H1 (cell line): Measurements from ENCODE around the gene HTR3B. TPM values are rescaled to one million over a fixed set of nuclear protein-coding genes. Genes with fewer than 3 reads are reported as not detected.
A peak's percentile ranks its signal among the peaks of the same experiment; 100 is the strongest.

ENCODE experiments used
- CTCF ChIA-PET: fragments of 300-600 bp; sonication (Branson Sonifier 250); formaldehyde crosslinking; loops from one replicate; lab custom pipeline; 2021; ENCODE audit not compliant: partially characterized antibody; lab: Charles Lee
- POLR2A ChIA-PET: fragments of 300-600 bp; sonication (Branson Sonifier 250); formaldehyde crosslinking; loops from one replicate; lab custom pipeline; 2021; ENCODE audit warnings: inconsistent platforms; ENCODE audit not compliant: partially characterized antibody; lab: Charles Lee
- DNase-seq, 2 experiments: peaks; one replicate each; pipeline versions ENCODE4 v3.0.0 to v3.0.0-alpha.2; 2010 to 2022; ENCODE audit warnings: low spot score in 2 of 2, low read depth in 1 of 2, mixed read lengths in 1 of 2
- FAIRE-seq: peaks from 2 replicates; lab custom pipeline; 2011; peaks lifted over from hg19 to GRCh38; lab: Jason Lieb, UNC
- H2AFZ ChIP-seq: 2 replicates; pipeline ENCODE4 v1.8.1; 2012; ENCODE audit warnings: low read length, inconsistent platforms
- H2AK5ac ChIP-seq: 2 replicates; pipeline ENCODE4 v1.6.1; 2013; ENCODE audit warnings: low read depth, low read length
- H2BK120ac ChIP-seq: replicated peaks from 2 replicates; pipeline ENCODE3; 2013; ENCODE audit warnings: low read depth, low read length, inconsistent platforms
- H2BK12ac ChIP-seq: 2 replicates; pipeline ENCODE4 v1.6.1; 2013; ENCODE audit warnings: low read depth, low read length
- H2BK15ac ChIP-seq: 2 replicates; pipeline ENCODE4 v1.6.1; 2013; ENCODE audit warnings: low read length
- H2BK20ac ChIP-seq: 2 replicates; pipeline ENCODE4 v1.6.1; 2013; ENCODE audit warnings: low read length
- H2BK5ac ChIP-seq: 2 replicates; pipeline ENCODE4 v1.6.1; 2013; ENCODE audit warnings: low read depth, low read length
- H3K14ac ChIP-seq: 2 replicates; pipeline ENCODE4 v1.6.1; 2013; ENCODE audit warnings: inconsistent platforms; ENCODE audit not compliant: insufficient read length
- H3K18ac ChIP-seq: 2 replicates; pipeline ENCODE4 v1.6.1; 2013; ENCODE audit warnings: low read length; ENCODE audit errors: extremely low read depth
- H3K23ac ChIP-seq: 2 replicates; pipeline ENCODE4 v1.6.1; 2013; ENCODE audit warnings: inconsistent platforms; ENCODE audit not compliant: insufficient read length
- H3K23me2 ChIP-seq: 2 replicates; pipeline ENCODE4 v1.6.1; 2013; ENCODE audit warnings: low read depth, low read length
- H3K27ac ChIP-seq: 2 replicates; pipeline ENCODE4 v1.6.1; 2011; ENCODE audit warnings: low read depth, low read length, inconsistent platforms
- H3K27me3 ChIP-seq, 4 experiments: replicated peaks in 1 of 4; 1 replicate in 1 of 4; 2 replicates in 3 of 4; pipeline versions ENCODE4 v1.6.1 to v1.8.1; 2011 to 2013; ENCODE audit warnings: low read length in 3 of 4, mild to moderate bottlenecking in 3 of 4, inconsistent platforms in 2 of 4, mixed read lengths in 2 of 4, moderate library complexity in 1 of 4; ENCODE audit not compliant: control insufficient read depth in 3 of 4, insufficient read depth in 3 of 4; ENCODE audit errors: extremely low read depth in 1 of 4
- H3K36me3 ChIP-seq, 4 experiments: 2 replicates each; pipeline versions ENCODE4 v1.6.1 to v1.8.1; 2011 to 2013; ENCODE audit warnings: mild to moderate bottlenecking in 4 of 4, low read length in 3 of 4, moderate library complexity in 2 of 4, control low read depth in 1 of 4, inconsistent platforms in 1 of 4; ENCODE audit not compliant: insufficient read depth in 4 of 4, control insufficient read depth in 2 of 4
- H3K4ac ChIP-seq: replicated peaks from 2 replicates; pipeline ENCODE3; 2013; ENCODE audit warnings: low read length, low read depth, mixed read lengths, inconsistent platforms; ENCODE audit not compliant: insufficient read length
- H3K4me1 ChIP-seq, 4 experiments: replicated peaks in 1 of 4; 1 replicate in 1 of 4; 2 replicates in 3 of 4; pipeline versions ENCODE4 v1.6.1 to v1.8.1; 2011 to 2013; ENCODE audit warnings: low read length in 3 of 4, inconsistent platforms in 2 of 4, mixed read lengths in 1 of 4; ENCODE audit not compliant: insufficient read depth in 4 of 4, control insufficient read depth in 3 of 4
- H3K4me2 ChIP-seq, 2 experiments: 2 replicates each; pipeline versions ENCODE4 v1.6.1 to v1.8.1; 2011 to 2013; ENCODE audit warnings: low read depth in 2 of 2, low read length in 2 of 2, control low read depth in 1 of 2, inconsistent platforms in 1 of 2, mild to moderate bottlenecking in 1 of 2; ENCODE audit not compliant: insufficient read depth in 1 of 2
- H3K4me3 ChIP-seq, 4 experiments: fragments of 200-600, 300-600 bp in 1 of 4; sonication (generic), shearing (Covaris generic), sonication (Bioruptor Twin) in 1 of 4; 2 replicates each; pipeline versions ENCODE4 v1.5.1 to v1.8.1; 2011 to 2016; ENCODE audit warnings: low read length in 4 of 4, low read depth in 3 of 4, control low read depth in 2 of 4, inconsistent platforms in 2 of 4, mild to moderate bottlenecking in 2 of 4, mixed read lengths in 1 of 4, moderate library complexity in 1 of 4; ENCODE audit not compliant: insufficient read depth in 2 of 4; ENCODE audit errors: extremely low read depth in 1 of 4
- H3K56ac ChIP-seq: replicated peaks from 2 replicates; pipeline ENCODE3; 2013; ENCODE audit warnings: low read depth, mild to moderate bottlenecking, mixed read lengths, low read length, inconsistent platforms; ENCODE audit not compliant: insufficient read length
- H3K79me1 ChIP-seq: 2 replicates; pipeline ENCODE4 v1.6.1; 2013; ENCODE audit warnings: low read depth, low read length, control low read depth
- H3K79me2 ChIP-seq, 2 experiments: 2 replicates each; pipeline versions ENCODE4 v1.6.1 to v1.8.1; 2012 to 2013; ENCODE audit warnings: low read length in 2 of 2, mild to moderate bottlenecking in 2 of 2, inconsistent platforms in 1 of 2; ENCODE audit not compliant: insufficient read depth in 2 of 2, control insufficient read depth in 1 of 2
- H3K9ac ChIP-seq, 4 experiments: replicated peaks in 1 of 4; 1 replicate in 1 of 4; 2 replicates in 3 of 4; pipeline versions ENCODE4 v1.6.1 to v1.8.1; 2011 to 2013; ENCODE audit warnings: low read depth in 3 of 4, low read length in 3 of 4, control low read depth in 2 of 4, mild to moderate bottlenecking in 2 of 4, moderate library complexity in 2 of 4, inconsistent platforms in 1 of 4; ENCODE audit errors: extremely low read depth in 1 of 4
- H3K9me3 ChIP-seq, 2 experiments: 2 replicates each; pipeline versions ENCODE4 v1.6.1 to v1.8.1; 2012 to 2013; ENCODE audit warnings: mild to moderate bottlenecking in 2 of 2, moderate library complexity in 2 of 2, control low read depth in 1 of 2, inconsistent platforms in 1 of 2, low read depth in 1 of 2, low read length in 1 of 2, mixed read lengths in 1 of 2; ENCODE audit not compliant: insufficient read depth in 2 of 2
- H4K20me1 ChIP-seq, 2 experiments: replicated peaks in 1 of 2; 2 replicates each; pipeline versions ENCODE3 to v1.8.1; 2011 to 2013; ENCODE audit warnings: inconsistent platforms in 2 of 2, low read length in 2 of 2, mild to moderate bottlenecking in 1 of 2; ENCODE audit not compliant: insufficient read depth in 2 of 2, control insufficient read depth in 1 of 2
- H4K5ac ChIP-seq: 2 replicates; pipeline ENCODE4 v1.6.1; 2013; ENCODE audit warnings: low read length, low read depth, mixed read lengths, inconsistent platforms; ENCODE audit not compliant: insufficient read length
- H4K8ac ChIP-seq: 2 replicates; pipeline ENCODE4 v1.8.0; 2013; ENCODE audit warnings: mild to moderate bottlenecking, moderate library complexity, low read length, inconsistent platforms; ENCODE audit not compliant: insufficient read depth; ENCODE audit errors: extremely low read depth
- H4K91ac ChIP-seq: replicated peaks from 2 replicates; pipeline ENCODE3; 2013; ENCODE audit warnings: low read length, mixed read lengths, inconsistent platforms; ENCODE audit not compliant: insufficient read length
- BCL11A ChIP-seq, 2 experiments: IDR thresholded peaks; one replicate each; pipeline ENCODE4 v1.6.1; 2011; ENCODE audit warnings: low read depth in 2 of 2, low read length in 2 of 2, mild to moderate bottlenecking in 2 of 2
- BRCA1 ChIP-seq: IDR thresholded peaks from 2 replicates; pipeline ENCODE4 v1.6.1; 2012; ENCODE audit warnings: low read depth, low read length, improper control_type of control experiment
- CHD1 ChIP-seq: IDR thresholded peaks from 2 replicates; pipeline ENCODE4 v1.6.1; 2012; ENCODE audit warnings: low read depth, low read length, improper control_type of control experiment
- CREB1 ChIP-seq: IDR thresholded peaks from 2 replicates; pipeline ENCODE4 v1.6.1; 2012; ENCODE audit warnings: inconsistent platforms
- GTF2F1 ChIP-seq: IDR thresholded peaks from 2 replicates; pipeline ENCODE4 v1.6.1; 2012; ENCODE audit warnings: low read depth, low read length, improper control_type of control experiment, borderline replicate concordance
- KDM1A ChIP-seq: fragments of 200-600, 300-600 bp; sonication (generic); IDR thresholded peaks from 2 replicates; pipeline ENCODE4 v1.7.1; 2016; ENCODE audit warnings: mild to moderate bottlenecking, low read length, borderline replicate concordance
- KDM4A ChIP-seq: IDR thresholded peaks from one replicate; pipeline ENCODE4 v1.7.1; 2012; ENCODE audit warnings: low read depth, mild to moderate bottlenecking, moderate library complexity, low read length, inconsistent platforms; ENCODE audit not compliant: severe bottlenecking
- POLR2A ChIP-seq, 2 experiments: IDR thresholded peaks; 1 replicate in 1 of 2; 2 replicates in 1 of 2; pipeline ENCODE4 v1.6.1; 2011; ENCODE audit warnings: low read depth in 2 of 2, low read length in 2 of 2, mild to moderate bottlenecking in 2 of 2; ENCODE audit errors: control extremely low read depth in 1 of 2
- RNF2 ChIP-seq: fragments of 200-900, 300-1000 bp; sonication (generic); IDR thresholded peaks from 2 replicates; pipeline ENCODE4 v1.7.1; 2016; ENCODE audit warnings: borderline replicate concordance, low read depth, mild to moderate bottlenecking, antibody characterized with exemption, low read length; ENCODE audit not compliant: poor library complexity, severe bottlenecking; ENCODE audit errors: missing control alignments
- SIX5 ChIP-seq: IDR thresholded peaks from 2 replicates; pipeline ENCODE4 v1.6.1; 2011; ENCODE audit warnings: mild to moderate bottlenecking, low read depth, low read length
- SP2 ChIP-seq: IDR thresholded peaks from 2 replicates; pipeline ENCODE4 v1.6.1; 2012; ENCODE audit warnings: mild to moderate bottlenecking, low read length, inconsistent platforms
- TCF12 ChIP-seq: IDR thresholded peaks from 2 replicates; pipeline ENCODE4 v1.6.1; 2011; ENCODE audit warnings: low read depth, mild to moderate bottlenecking, low read length
- YY1 ChIP-seq: IDR thresholded peaks from 2 replicates; pipeline ENCODE4 v1.6.1; 2011; ENCODE audit warnings: low read depth, mild to moderate bottlenecking, low read length
- WGBS, 2 experiments: shearing (Covaris generic) in 1 of 2; methylation state at CpG; one replicate each; pipeline versions ENCODE4 v1.1.6 to v1.1.7; 2013 to 2015; ENCODE audit warnings: low lambda C conversion rate in 2 of 2, mixed read lengths in 2 of 2, inconsistent platforms in 1 of 2, low coverage in 1 of 2, missing lambda C conversion rate in 1 of 2; ENCODE audit not compliant: insufficient replicate concordance in 2 of 2, insufficient coverage in 1 of 2, insufficient read length in 1 of 2; ENCODE audit errors: extremely low coverage in 1 of 2, missing lambda C conversion rate in 1 of 2; 5-methylcytosine and 5-hydroxymethylcytosine counted together
- polyA plus RNA-seq, 7 experiments: library from polyadenylated mRNA; depleted of rRNA in 3 of 7; stranded (reverse) in 5 of 7; unstranded in 2 of 7; fragments of >200 nt in 5 of 7; fragments of 200-250 nt in 2 of 7; gene quantifications; 1 replicate in 5 of 7; 2 replicates in 1 of 7; 4 replicates in 1 of 7; pipeline versions ENCODE4 v1.2.1 to v1.2.3, GENCODE V29; 2011 to 2013; ENCODE audit warnings: missing spikeins in 2 of 7, mixed read lengths in 2 of 7
- total RNA-seq: library from RNA; stranded (reverse); fragmentation: NEBNext Ultra II Directional; extraction: Animal tissue kit (Norgen Biotek cat#: 25700); gene quantifications from 2 replicates; pipeline ENCODE4 v1.2.1, GENCODE V29; 2021
- TF ChIP-seq, protein P1 (sequence below): IDR thresholded peaks from 2 replicates; pipeline ENCODE4 v1.6.1; 2012; ENCODE audit warnings: inconsistent platforms

The HTR3B gene
- total and polyA plus RNA-seq, 2 of the 8 experiments (the other 6 are each of a cell fraction or from before 2014, with no cell fraction given) = not detected

DNA sequence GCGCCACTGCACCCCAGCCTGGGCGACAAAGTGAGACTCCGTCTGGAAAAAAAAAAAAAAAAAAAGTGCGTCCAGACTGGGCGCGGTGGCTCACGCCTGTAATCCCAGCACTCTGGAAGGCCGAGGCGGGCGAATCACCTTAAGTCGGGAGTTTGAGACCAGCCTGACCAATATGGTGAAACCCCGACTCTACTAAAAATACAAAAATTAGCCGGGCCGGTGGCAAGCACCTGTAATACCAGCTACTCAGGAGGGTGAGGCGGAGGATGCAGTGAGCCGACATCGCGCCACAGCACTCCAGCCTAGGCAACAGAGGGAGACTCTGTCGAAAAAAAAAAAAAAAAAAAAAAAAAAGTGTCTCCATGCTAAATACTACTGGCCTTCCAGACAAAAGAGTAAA lies 30.5 kb upstream of the HTR3B start:
- Histone ChIP-seq H3K27me3 (no peaks in the 10 kb centered on the region), H2AFZ (no peak overlapping the region), H3K36me3 (peaks cover 0 to 26% (median 0%) of the 10 kb centered on the region in 4 experiments; a peak in 2 of 8 replicates), H3K4ac (no peak overlapping the region), H3K27ac (no peak overlapping the region), H2BK12ac (no peak overlapping the region), H3K4me1 (peaks cover 4 to 8% (median 7%) of the 10 kb centered on the region in 4 experiments; a peak in 4 of 7 replicates), H3K14ac (no peak overlapping the region), H2BK5ac (no peak overlapping the region), H3K4me3 (peak overlapping the region; percentile 78 to 100 (median 90)), H3K23ac (no peak overlapping the region), H2AK5ac (no peak overlapping the region), H2BK20ac (no peak overlapping the region), H3K79me2 (peaks cover 9 to 60% of the 10 kb centered on the region in 2 experiments), H2BK120ac (no peak overlapping the region), H3K9me3 (no peaks in the 10 kb centered on the region), H3K18ac (no peak overlapping the region), H3K23me2 (peaks cover 10% of the 10 kb centered on the region), H3K56ac (no peak overlapping the region), H4K91ac (no peak overlapping the region), H4K8ac (no peak overlapping the region), H3K79me1 (peaks cover 4% of the 10 kb centered on the region; the same call in 1 of the 2 replicates), H3K4me2 (peak overlapping the region; percentile 70 to 75), H4K20me1 (peaks cover 5 to 9% of the 10 kb centered on the region in 2 experiments), H2BK15ac (no peak overlapping the region), H3K9ac (0 out of 7 replicates have a peak overlapping the region, but pooled peaks of 1 of the 4 experiments have one; percentile 73), H4K5ac (no peak overlapping the region)
- ChIA-PET POLR2A (interaction anchor here (0.6 to 8.0 kb wide), 12 partner anchors 12 to 116 kb away, joined by 3 to 91 read pairs (median 4); no protein-coding TSS in a partner anchor), CTCF (interaction anchor here (0.6 to 2.0 kb wide), 5 partner anchors 21 to 68 kb away, joined by 3 to 9 read pairs (median 5); no protein-coding TSS in a partner anchor)
- TF ChIP-seq SP2 (no peak), POLR2A (IDR thresholded peaks at IDR 0.05; ENCODE audit: control extremely low read depth in 1 of 2, low read depth in 2 of 2, low read length in 2 of 2) (no peak), CHD1 (no peak), BRCA1 (no peak), YY1 (no peak), KDM1A (no peak), KDM4A (no peak), GTF2F1 (no peak), SIX5 (no peak), BCL11A (IDR thresholded peaks at IDR 0.05; ENCODE audit: low read depth in 2 of 2, low read length in 2 of 2) (no peak), RNF2 (no peak), CREB1 (no peak), TCF12 (no peak)
- TF ChIP-seq, protein P1, sequence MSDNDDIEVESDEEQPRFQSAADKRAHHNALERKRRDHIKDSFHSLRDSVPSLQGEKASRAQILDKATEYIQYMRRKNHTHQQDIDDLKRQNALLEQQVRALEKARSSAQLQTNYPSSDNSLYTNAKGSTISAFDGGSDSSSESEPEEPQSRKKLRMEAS = no peak
- WGBS, 2 experiments = 25% methylated on average over 16 of the region's 19 CpGs; no CpG with 5 or more reads in 1 of the 2 experiments
- FAIRE-seq = no peak
- no peak for DNase-seq
